Endodermal cell (in vitro differentiated cells): ENCODE data around the gene RIPOR2. TPM values are rescaled to one million over a fixed set of nuclear protein-coding genes. Genes with fewer than 3 reads are reported as not detected.

Experiments used
- DNase-seq: peaks from one replicate; pipeline ENCODE4 v3.0.0-alpha.2; 2017
- H3K27ac ChIP-seq: 2 replicates; pipeline ENCODE4 v1.5.1; 2013; ENCODE audit warnings: mild to moderate bottlenecking, low read depth, low read length, moderate library complexity
- H3K27me3 ChIP-seq: 2 replicates; pipeline ENCODE4 v1.6.1; 2013; ENCODE audit warnings: mild to moderate bottlenecking, low read length, moderate library complexity; ENCODE audit not compliant: insufficient read depth, control insufficient read depth, poor library complexity, severe bottlenecking
- H3K36me3 ChIP-seq: 2 replicates; pipeline ENCODE4 v1.7.0; 2013; ENCODE audit warnings: mild to moderate bottlenecking, low read length, moderate library complexity; ENCODE audit not compliant: control insufficient read depth, insufficient read depth
- H3K4me1 ChIP-seq: one replicate; pipeline ENCODE4 v1.7.0; 2013; ENCODE audit warnings: low read length; ENCODE audit not compliant: control insufficient read depth, insufficient read depth
- H3K4me3 ChIP-seq: 2 replicates; pipeline ENCODE4 v1.5.1; 2013; ENCODE audit warnings: mild to moderate bottlenecking, low read length, moderate library complexity
- H3K9ac ChIP-seq: 2 replicates; pipeline ENCODE4 v1.6.1; 2013; ENCODE audit warnings: mild to moderate bottlenecking, low read length, moderate library complexity; ENCODE audit not compliant: poor library complexity, severe bottlenecking; ENCODE audit errors: extremely low read depth
- H3K9me3 ChIP-seq: 2 replicates; pipeline ENCODE4 v1.6.1; 2013; ENCODE audit warnings: mild to moderate bottlenecking, low read length, moderate library complexity; ENCODE audit not compliant: control insufficient read depth
- H3K27ac Mint-ChIP-seq: 2 replicates; pipeline ENCODE4 v1.8.0; 2020; ENCODE audit warnings: mixed read lengths
- H3K27me3 Mint-ChIP-seq: 2 replicates; pipeline ENCODE4 v1.8.0; 2021; ENCODE audit warnings: mild to moderate bottlenecking, mixed read lengths; ENCODE audit not compliant: insufficient read depth
- H3K36me3 Mint-ChIP-seq: 2 replicates; pipeline ENCODE4 v1.8.0; 2020; ENCODE audit warnings: low read depth, mixed read lengths
- H3K4me1 Mint-ChIP-seq: 2 replicates; pipeline ENCODE4 v1.8.0; 2020; ENCODE audit warnings: mixed read lengths
- H3K4me3 Mint-ChIP-seq: 2 replicates; pipeline ENCODE4 v1.8.0; 2020; ENCODE audit warnings: mild to moderate bottlenecking, moderate library complexity, mixed read lengths
- H3K9me3 Mint-ChIP-seq: 2 replicates; pipeline ENCODE4 v1.8.0; 2020; ENCODE audit warnings: mild to moderate bottlenecking, mixed read lengths
- WGBS, 2 experiments: methylation state at CpG; one replicate each; pipeline versions ENCODE4 v1.1.5 to v1.1.7; 2013; ENCODE audit warnings: missing lambda C conversion rate in 2 of 2, mixed read lengths in 1 of 2; ENCODE audit not compliant: insufficient coverage in 1 of 2, insufficient read length in 1 of 2; 5-methylcytosine and 5-hydroxymethylcytosine counted together
- total RNA-seq, 2 donors: library from RNA; stranded (reverse); fragmentation: NEBNext Ultra II Directional in 1 of 2; extraction: Animal tissue kit (Norgen Biotek cat#: 25700) in 1 of 2; gene quantifications; 2 replicates in 1 of 2; 3 replicates in 1 of 2; pipeline ENCODE4 v1.2.1, GENCODE V29; 2021
- TF ChIP-seq, protein P1 (sequence below): fragments of 200-600 bp; sonication (generic); conservative IDR thresholded peaks from 2 replicates; pipeline ENCODE4 v1.5.0; 2021; ENCODE audit warnings: antibody characterized with exemption, mild to moderate bottlenecking

The RIPOR2 gene
- total RNA-seq, 2 donors from 2014 or later = 9.3 to 10.4 TPM

DNA sequence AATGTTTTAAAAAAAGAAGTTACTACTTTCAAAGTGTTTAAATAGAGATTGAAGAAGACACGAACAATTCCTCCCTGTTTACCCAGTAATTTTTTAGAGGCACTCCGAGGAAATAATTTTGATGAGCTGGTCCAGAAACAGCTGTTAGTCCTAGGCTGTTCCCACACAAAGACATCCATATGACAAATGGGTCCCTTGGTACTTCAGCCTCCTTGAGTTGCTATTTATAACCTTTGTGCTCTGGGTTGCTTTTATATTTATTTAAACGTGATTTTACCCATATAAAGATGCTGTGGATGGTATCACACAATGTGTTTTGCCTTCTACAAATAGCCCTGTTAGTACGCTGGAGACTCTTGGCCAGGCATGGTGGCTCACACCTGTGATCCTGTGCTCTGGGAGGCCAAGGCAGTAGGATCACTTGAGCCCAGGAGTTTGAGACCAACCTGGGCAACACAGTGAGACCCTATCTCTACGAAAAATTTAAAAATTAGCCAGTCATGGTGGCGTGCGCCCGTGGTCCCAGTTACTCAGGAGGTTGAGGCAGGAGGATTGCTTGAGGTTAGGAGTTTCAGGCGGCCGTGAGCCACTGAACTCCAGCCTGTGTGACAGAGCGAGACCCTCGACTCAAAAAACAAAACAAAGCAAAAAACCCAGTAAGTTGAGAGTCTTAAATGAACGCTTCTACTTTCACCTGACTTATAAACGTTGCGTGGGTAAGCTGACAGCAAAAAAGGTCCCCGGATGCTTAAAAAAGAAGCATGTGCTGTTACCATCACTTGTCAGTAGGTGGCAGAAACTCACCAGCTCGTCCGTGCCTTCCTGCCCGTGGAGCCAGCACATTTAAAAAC lies 80.1 kb downstream of the RIPOR2 start:
- H3K9me3 Mint-ChIP-seq = no peaks in the 10 kb centered on the region

DNA sequence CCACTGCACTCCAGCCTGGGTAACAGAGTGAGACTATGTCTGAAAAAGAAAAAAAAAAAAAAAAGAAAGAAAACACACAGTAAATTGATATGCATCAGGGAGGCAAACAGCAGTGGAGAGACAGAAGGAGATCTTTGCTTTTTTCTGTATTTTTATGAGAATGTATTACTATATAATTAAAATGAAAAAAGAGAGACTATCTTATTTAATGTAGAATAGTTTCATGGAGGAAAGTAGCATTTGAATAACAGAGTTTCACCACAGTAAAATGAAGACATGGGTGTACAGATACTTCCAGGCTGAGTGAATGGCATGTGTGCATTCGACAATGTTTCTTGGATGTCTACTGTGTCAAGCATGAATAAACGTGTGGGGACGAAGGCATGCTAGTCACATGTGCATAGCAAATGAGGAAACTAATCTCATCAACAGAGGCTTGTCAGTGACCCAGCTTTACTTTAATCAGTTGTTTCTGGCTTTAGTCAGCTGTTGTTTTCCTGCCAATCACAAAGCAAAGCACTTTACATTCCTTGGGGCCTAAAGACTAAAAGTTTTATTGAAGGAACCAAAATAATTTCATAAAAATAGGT lies 81.6 kb downstream of the RIPOR2 start:
- no peak overlapping the region for H3K27ac ChIP-seq
- H3K4me3 ChIP-seq = no peak overlapping the region
- H3K27ac Mint-ChIP-seq = no peak overlapping the region
- no peak for DNase-seq
- peaks cover 12% of the 10 kb centered on the region for H3K36me3 Mint-ChIP-seq
- H3K27me3 ChIP-seq = no peaks in the 10 kb centered on the region
- no peaks in the 10 kb centered on the region for H3K9me3 ChIP-seq
- TF ChIP-seq, protein P1, sequence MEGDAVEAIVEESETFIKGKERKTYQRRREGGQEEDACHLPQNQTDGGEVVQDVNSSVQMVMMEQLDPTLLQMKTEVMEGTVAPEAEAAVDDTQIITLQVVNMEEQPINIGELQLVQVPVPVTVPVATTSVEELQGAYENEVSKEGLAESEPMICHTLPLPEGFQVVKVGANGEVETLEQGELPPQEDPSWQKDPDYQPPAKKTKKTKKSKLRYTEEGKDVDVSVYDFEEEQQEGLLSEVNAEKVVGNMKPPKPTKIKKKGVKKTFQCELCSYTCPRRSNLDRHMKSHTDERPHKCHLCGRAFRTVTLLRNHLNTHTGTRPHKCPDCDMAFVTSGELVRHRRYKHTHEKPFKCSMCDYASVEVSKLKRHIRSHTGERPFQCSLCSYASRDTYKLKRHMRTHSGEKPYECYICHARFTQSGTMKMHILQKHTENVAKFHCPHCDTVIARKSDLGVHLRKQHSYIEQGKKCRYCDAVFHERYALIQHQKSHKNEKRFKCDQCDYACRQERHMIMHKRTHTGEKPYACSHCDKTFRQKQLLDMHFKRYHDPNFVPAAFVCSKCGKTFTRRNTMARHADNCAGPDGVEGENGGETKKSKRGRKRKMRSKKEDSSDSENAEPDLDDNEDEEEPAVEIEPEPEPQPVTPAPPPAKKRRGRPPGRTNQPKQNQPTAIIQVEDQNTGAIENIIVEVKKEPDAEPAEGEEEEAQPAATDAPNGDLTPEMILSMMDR = no peak
- H3K4me3 Mint-ChIP-seq = no peak overlapping the region
- 89% methylated on average over 3 of the region's 3 CpGs for WGBS, 2 experiments
- H3K4me1 ChIP-seq = no peaks in the 10 kb centered on the region
- H3K9ac ChIP-seq = no peak overlapping the region
- no peaks in the 10 kb centered on the region for H3K9me3 Mint-ChIP-seq
- H3K36me3 ChIP-seq = no peaks in the 10 kb centered on the region
- H3K27me3 Mint-ChIP-seq = peaks cover 2% of the 10 kb centered on the region
- H3K4me1 Mint-ChIP-seq = peaks cover 6% of the 10 kb centered on the region

More for the DNA sequence above, 80.1 kb downstream of the RIPOR2 start:
- Histone ChIP-seq H3K4me3 (no peak overlapping the region), H3K36me3 (no peaks in the 10 kb centered on the region), H3K27ac (no peak overlapping the region), H3K9me3 (no peaks in the 10 kb centered on the region), H3K4me1 (no peaks in the 10 kb centered on the region), H3K9ac (no peak overlapping the region), H3K27me3 (no peaks in the 10 kb centered on the region)
- WGBS, 2 experiments = 53 to 68% methylated on average over 12 to 19 of the region's 19 CpGs
- peak; percentile 82 for DNase-seq
- H3K36me3 Mint-ChIP-seq = peaks cover 13% of the 10 kb centered on the region
- H3K27ac Mint-ChIP-seq = no peak overlapping the region
- H3K4me3 Mint-ChIP-seq = no peak overlapping the region
- H3K27me3 Mint-ChIP-seq = peaks cover 2% of the 10 kb centered on the region
- peaks cover 15% of the 10 kb centered on the region for H3K4me1 Mint-ChIP-seq
- TF ChIP-seq, protein P1 = peak; percentile 92

DNA sequence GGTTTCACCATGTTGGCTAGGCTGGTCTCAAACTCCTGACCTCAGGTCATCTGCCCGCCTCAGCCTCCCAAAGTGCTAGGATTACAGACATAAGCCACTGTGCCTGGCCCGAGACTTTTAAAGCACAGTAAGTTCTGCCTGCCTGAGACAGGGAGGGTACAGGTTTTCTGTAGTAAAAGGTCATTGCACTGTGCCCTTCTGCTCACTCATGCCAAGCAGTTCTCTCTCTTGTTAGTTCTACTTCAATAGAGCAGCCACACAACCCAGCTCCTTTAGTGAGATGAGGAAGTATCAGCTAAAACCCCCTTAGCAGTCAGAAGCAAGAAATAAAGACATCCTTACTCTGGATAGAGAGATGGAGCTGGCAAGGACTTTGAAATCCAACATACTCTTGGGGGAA lies 84.7 kb downstream of the RIPOR2 start:
- WGBS, 2 experiments = 87 to 90% methylated on average over 2 of the region's 2 CpGs
- Histone ChIP-seq H3K9me3 (no peaks in the 10 kb centered on the region), H3K4me1 (no peaks in the 10 kb centered on the region), H3K27me3 (no peaks in the 10 kb centered on the region), H3K4me3 (no peak overlapping the region), H3K27ac (no peak overlapping the region), H3K36me3 (no peaks in the 10 kb centered on the region), H3K9ac (no peak overlapping the region)
- H3K27me3 Mint-ChIP-seq = peaks cover 2% of the 10 kb centered on the region
- TF ChIP-seq, protein P1 = no peak
- DNase-seq = no peak
- H3K36me3 Mint-ChIP-seq = peaks cover 17% of the 10 kb centered on the region
- H3K27ac Mint-ChIP-seq = no peak overlapping the region
- no peaks in the 10 kb centered on the region for H3K4me1 Mint-ChIP-seq
- H3K9me3 Mint-ChIP-seq = no peaks in the 10 kb centered on the region
- H3K4me3 Mint-ChIP-seq = no peak overlapping the region
